Activated T-helper 1 cell treated with anti-CD3 and anti-CD28 coated beads, Interleukin-12 subunit alpha, Interleukin-12 subunit beta, Interleukin-2, Interleukin-4 antibody, amounts not matched to agents 30 ng/mL and 10 ng/mL and 1 ng/mL, durations not matched to agents 14 hours and 24 hours and 36 hours (primary cell): Measurements from ENCODE around the gene KLHL15. TPM values are rescaled to one million over a fixed set of nuclear protein-coding genes. Genes with fewer than 3 reads are reported as not detected.

Source experiments
- DNase-seq: peaks from one replicate; pipeline ENCODE4 v3.0.0; 2021; ENCODE audit warnings: low spot score
- H3K27ac Mint-ChIP-seq: one replicate; pipeline ENCODE4 v1.8.0; 2021; ENCODE audit warnings: mild to moderate bottlenecking, mixed read lengths
- H3K27me3 Mint-ChIP-seq: one replicate; pipeline ENCODE4 v1.8.0; 2022; ENCODE audit warnings: mild to moderate bottlenecking, moderate library complexity, mixed read lengths; ENCODE audit not compliant: insufficient read depth
- H3K36me3 Mint-ChIP-seq: one replicate; pipeline ENCODE4 v1.8.0; 2021; ENCODE audit warnings: low read depth, mixed read lengths
- H3K4me1 Mint-ChIP-seq: one replicate; pipeline ENCODE4 v1.8.0; 2021; ENCODE audit warnings: low read depth, mixed read lengths
- H3K4me3 Mint-ChIP-seq: one replicate; pipeline ENCODE4 v1.8.0; 2021; ENCODE audit warnings: mild to moderate bottlenecking, moderate library complexity, mixed read lengths
- H3K9me3 Mint-ChIP-seq: one replicate; pipeline ENCODE4 v1.8.0; 2021; ENCODE audit warnings: mixed read lengths
- intact Hi-C: fragments of 100-400 bp; cut with micrococcal nuclease; formaldehyde crosslinking; loops from one replicate; pipeline ENCODE4 v1.15.1; 2024
- total RNA-seq: library from RNA; stranded (reverse); gene quantifications from 2 replicates; pipeline ENCODE4 v1.2.3, GENCODE V29; 2022

The KLHL15 gene
- total RNA-seq, 1 donor from 2014 or later = 10.2 TPM

DNA sequence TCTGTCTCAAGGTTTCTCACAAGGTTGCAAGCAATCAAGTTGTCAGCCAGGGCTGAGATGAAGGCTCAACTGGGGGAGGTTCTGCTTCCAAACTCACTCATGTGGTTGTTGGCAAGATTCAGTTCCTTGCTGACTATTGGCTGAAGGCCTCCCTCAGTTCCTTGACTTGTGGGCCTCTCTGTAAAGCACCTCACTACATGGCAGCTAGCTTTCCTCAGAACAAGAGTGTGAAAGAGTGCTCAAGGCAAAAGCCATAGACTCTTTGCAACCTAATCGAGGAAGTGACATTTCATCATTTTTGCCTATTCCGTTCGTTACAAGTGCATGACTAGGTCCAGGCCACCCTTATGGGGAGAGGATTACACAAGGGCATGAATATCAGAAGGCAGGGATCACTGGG, 67.2 kb downstream of the KLHL15 start:
- Mint-ChIP-seq H3K4me3 (no peak overlapping the region), H3K36me3 (no peaks in the 10 kb centered on the region), H3K27ac (peak overlapping the region; percentile 67), H3K9me3 (no peaks in the 10 kb centered on the region), H3K27me3 (no peaks in the 10 kb centered on the region), H3K4me1 (peaks cover 8% of the 10 kb centered on the region)
- no peak for DNase-seq
- intact Hi-C loops = no loop called here

DNA sequence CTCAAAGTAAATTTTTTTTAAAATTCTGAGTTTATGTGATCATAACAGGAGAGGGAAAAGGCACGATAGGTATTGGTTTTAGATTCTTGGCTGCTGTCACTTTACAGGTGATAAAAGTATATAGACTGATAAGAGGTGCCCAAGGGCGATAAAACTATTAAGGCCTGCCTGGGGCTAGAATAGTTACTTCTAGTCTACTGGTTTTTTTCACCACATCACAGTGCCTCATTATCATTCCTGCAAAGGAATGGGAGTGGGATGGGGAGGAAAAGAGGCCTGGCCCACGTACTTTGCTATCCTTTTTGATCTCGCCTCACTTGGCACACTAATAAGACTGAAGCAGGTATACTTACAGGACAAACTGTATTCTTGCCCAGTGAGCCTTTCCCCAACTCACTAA, 72.6 kb downstream of the KLHL15 start:
- Mint-ChIP-seq H3K9me3 (no peaks in the 10 kb centered on the region), H3K36me3 (no peaks in the 10 kb centered on the region), H3K4me3 (no peak overlapping the region), H3K27me3 (no peaks in the 10 kb centered on the region), H3K4me1 (peaks cover 26% of the 10 kb centered on the region), H3K27ac (no peak overlapping the region)
- no peak for DNase-seq
- intact Hi-C loops = loop anchor here (5.0 kb wide), 3 partner anchors 33 to 212 kb away; partner anchors contain the start of genes ACOT9 and ZFX

- Mint-ChIP-seq H3K27ac (peak overlapping the region; percentile 95), H3K36me3 (no peaks in the 10 kb centered on the region), H3K27me3 (no peaks in the 10 kb centered on the region), H3K4me1 (peaks cover 24% of the 10 kb centered on the region), H3K9me3 (no peaks in the 10 kb centered on the region), H3K4me3 (peak overlapping the region; percentile 82)
- no peak for DNase-seq
- intact Hi-C loops = loop anchor here (1.0 to 5.0 kb wide), 8 partner anchors 33 to 212 kb away; partner anchors contain the start of genes ACOT9, CXorf58, EIF2S3 and SAT1
Observed at GRCh38 chrX:23953908-23954269, 73.1 kb downstream of the KLHL15 start.

DNA sequence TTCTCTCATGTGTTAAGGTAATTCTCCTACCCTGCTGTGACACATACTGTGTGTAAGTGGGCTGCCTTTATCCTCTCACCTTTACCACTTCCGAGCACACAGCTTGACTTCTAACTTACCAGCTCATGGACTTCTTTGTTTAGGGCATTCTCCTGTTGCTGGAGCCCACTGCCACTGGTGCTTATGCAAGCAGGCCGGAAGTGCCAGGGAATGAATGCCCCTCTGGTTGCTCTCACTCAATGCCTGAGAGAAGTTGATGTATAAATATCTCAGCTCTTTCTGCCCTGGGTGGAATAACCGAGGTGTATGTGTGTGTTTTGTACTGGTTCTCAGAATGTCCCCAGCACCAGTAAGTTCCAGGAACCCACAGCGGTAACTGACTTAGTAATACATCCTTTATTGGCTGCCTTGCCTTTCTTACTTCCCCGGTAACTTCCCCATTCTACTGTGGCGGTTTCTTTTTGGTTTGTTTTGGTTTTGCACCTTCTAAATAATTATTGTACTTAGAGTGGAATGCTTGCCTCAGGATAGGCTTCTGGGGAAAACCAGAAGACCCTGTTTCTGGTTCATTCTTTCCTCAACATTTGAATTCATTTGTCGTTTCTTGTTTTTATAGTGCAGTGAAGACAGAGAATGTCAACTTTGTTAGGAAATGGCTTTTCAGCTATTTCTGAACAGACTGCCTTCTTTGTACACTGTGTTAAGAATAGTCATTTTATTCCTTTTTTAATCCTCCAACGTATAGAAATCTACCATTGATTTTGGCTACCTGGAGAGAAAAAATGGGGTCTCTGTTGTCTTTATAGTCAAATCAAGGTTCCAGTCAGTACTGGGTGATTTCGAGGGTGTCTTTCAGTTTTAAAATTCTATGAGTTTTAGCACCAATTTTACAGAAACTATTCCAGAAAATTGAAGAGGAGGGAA, 73.7 kb downstream of the KLHL15 start:
- peak; percentile 45 for DNase-seq
- peaks cover 28% of the 10 kb centered on the region for H3K4me1 Mint-ChIP-seq
- no peaks in the 10 kb centered on the region for H3K36me3 Mint-ChIP-seq
- no peaks in the 10 kb centered on the region for H3K27me3 Mint-ChIP-seq
- peak overlapping the region; percentile 95 for H3K27ac Mint-ChIP-seq
- H3K4me3 Mint-ChIP-seq = peak overlapping the region; percentile 82
- no peaks in the 10 kb centered on the region for H3K9me3 Mint-ChIP-seq
- intact Hi-C loops = loop anchor here (1.0 to 5.0 kb wide), 8 partner anchors 34 to 211 kb away; partner anchors contain the start of genes ACOT9, CXorf58, EIF2S3 and SAT1

- no peak overlapping the region for H3K27ac Mint-ChIP-seq
- H3K4me1 Mint-ChIP-seq = peaks cover 32% of the 10 kb centered on the region
- no peaks in the 10 kb centered on the region for H3K27me3 Mint-ChIP-seq
- no peak for DNase-seq
- intact Hi-C loops = loop anchor here (2.0 to 5.0 kb wide), 4 partner anchors 35 to 210 kb away; partner anchors contain the start of genes ACOT9, SAT1 and ZFX
- H3K4me3 Mint-ChIP-seq = peak overlapping the region; percentile 60
- no peaks in the 10 kb centered on the region for H3K9me3 Mint-ChIP-seq
- H3K36me3 Mint-ChIP-seq = no peaks in the 10 kb centered on the region
Observed at GRCh38 chrX:23952391-23952790, 74.6 kb downstream of the KLHL15 start.

DNA sequence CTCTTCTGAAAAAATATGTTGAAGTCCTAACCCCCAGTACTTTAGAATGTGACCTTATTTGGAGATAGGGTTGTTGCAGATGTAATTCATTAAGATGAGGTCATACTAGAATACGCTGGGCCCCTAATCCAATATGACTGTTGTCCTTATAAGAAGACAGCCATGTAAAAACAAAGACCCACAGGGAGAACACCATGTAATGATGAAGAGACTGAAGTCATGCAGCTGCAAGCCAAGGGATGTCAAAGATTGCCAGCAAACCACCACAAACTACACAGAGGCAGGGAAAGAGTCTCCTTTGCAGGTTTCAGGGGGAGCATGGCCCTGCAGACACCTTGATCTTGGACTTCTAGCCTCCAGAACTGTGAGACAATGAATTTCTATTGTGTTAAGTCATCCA, 81.8 kb downstream of the KLHL15 start:
- no peaks in the 10 kb centered on the region for H3K9me3 Mint-ChIP-seq
- intact Hi-C loops = no loop called here
- DNase-seq = no peak

DNA sequence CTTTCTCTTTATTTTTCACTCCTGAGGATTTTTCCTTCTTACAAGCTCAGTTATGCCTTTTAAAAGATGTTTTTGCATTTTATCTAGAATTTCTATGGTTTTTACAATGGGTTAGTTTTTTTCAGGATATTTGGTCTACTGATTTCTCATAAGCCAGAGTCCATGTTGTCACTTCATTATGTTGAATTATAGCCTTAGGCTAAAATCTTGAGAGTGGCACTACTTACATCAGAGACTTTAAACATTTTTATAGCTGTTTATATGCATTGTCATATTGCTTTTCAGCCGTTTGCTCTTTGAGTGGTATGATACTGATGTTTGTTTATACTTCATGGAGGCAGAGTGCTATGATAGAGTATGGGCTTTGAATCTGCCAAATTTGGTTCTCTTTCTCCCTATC, 82.8 kb downstream of the KLHL15 start:
- peaks cover 4% of the 10 kb centered on the region for H3K36me3 Mint-ChIP-seq
- no peak overlapping the region for H3K4me3 Mint-ChIP-seq
- peaks cover 8% of the 10 kb centered on the region for H3K4me1 Mint-ChIP-seq
- intact Hi-C loops = no loop called here
- no peak overlapping the region for H3K27ac Mint-ChIP-seq
- no peaks in the 10 kb centered on the region for H3K9me3 Mint-ChIP-seq
- no peak for DNase-seq
- no peaks in the 10 kb centered on the region for H3K27me3 Mint-ChIP-seq

More for the DNA sequence above, 81.8 kb downstream of the KLHL15 start:
- peaks cover 11% of the 10 kb centered on the region for H3K4me1 Mint-ChIP-seq
- peaks cover 4% of the 10 kb centered on the region for H3K36me3 Mint-ChIP-seq
- H3K27ac Mint-ChIP-seq = no peak overlapping the region
- H3K4me3 Mint-ChIP-seq = no peak overlapping the region
- no peaks in the 10 kb centered on the region for H3K27me3 Mint-ChIP-seq

- no peaks in the 10 kb centered on the region for H3K4me1 Mint-ChIP-seq
Observed at GRCh38 chrX:23939203-23939602, 87.8 kb downstream of the KLHL15 start.

GRCh38 chrX:23938690-23939089, 88.3 kb downstream of the KLHL15 start:
- Mint-ChIP-seq H3K4me3 (no peak overlapping the region), H3K27ac (no peak overlapping the region), H3K4me1 (no peaks in the 10 kb centered on the region), H3K36me3 (no peaks in the 10 kb centered on the region), H3K9me3 (no peaks in the 10 kb centered on the region), H3K27me3 (no peaks in the 10 kb centered on the region)
- DNase-seq = no peak
- intact Hi-C loops = no loop called here

More at GRCh38 chrX:23939203-23939602, 87.8 kb downstream of the KLHL15 start:
- no peaks in the 10 kb centered on the region for H3K36me3 Mint-ChIP-seq
- DNase-seq = no peak
- intact Hi-C loops = no loop called here
- no peak overlapping the region for H3K27ac Mint-ChIP-seq
- no peaks in the 10 kb centered on the region for H3K9me3 Mint-ChIP-seq
- H3K27me3 Mint-ChIP-seq = no peaks in the 10 kb centered on the region
- no peak overlapping the region for H3K4me3 Mint-ChIP-seq

DNA sequence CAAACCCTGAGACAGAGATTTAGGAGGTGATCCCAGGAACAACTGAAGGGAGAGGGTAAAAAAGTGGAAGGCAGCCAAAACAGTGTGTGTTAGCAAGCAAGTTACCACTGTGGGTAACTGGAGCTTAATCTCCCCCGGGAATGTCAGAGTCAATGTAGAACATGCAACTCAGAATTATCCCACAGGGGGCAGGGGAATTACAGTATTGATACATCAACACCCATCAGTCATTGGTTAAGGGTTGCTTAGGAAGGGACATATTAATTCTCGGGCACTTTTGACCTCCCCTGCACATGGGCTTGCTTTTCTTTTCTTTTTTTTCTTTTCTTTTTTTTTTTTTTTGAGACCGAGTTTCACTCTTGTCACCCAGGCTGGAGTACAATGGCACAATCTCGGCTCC, 89.9 kb downstream of the KLHL15 start:
- no peaks in the 10 kb centered on the region for H3K36me3 Mint-ChIP-seq
- H3K27ac Mint-ChIP-seq = no peak overlapping the region
- peaks cover 4% of the 10 kb centered on the region for H3K4me1 Mint-ChIP-seq
- H3K9me3 Mint-ChIP-seq = no peaks in the 10 kb centered on the region
- H3K4me3 Mint-ChIP-seq = no peak overlapping the region
- DNase-seq = no peak
- no peaks in the 10 kb centered on the region for H3K27me3 Mint-ChIP-seq
- intact Hi-C loops = no loop called here

DNA sequence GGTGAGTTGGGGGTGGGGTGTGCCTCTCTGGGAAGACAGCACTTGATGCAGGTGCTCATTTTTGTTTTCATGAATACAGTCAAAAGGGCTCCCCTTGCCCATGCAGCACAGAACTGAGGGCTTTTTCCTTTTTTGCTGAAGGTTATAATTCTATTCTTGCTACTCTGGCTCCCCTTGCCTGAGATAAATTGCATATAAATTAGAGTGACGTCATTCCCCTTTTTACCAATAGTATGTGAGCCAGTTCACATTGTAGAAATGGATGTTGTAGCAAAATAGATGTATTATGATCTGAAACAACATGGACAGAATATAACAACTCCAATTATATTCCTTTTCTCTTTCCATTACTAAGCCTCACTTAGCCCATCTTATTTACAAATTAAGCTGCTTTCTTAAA, 90.8 kb downstream of the KLHL15 start:
- DNase-seq = no peak
- Mint-ChIP-seq H3K4me1 (peaks cover 12% of the 10 kb centered on the region), H3K9me3 (no peaks in the 10 kb centered on the region), H3K4me3 (no peak overlapping the region), H3K27me3 (no peaks in the 10 kb centered on the region), H3K36me3 (no peaks in the 10 kb centered on the region), H3K27ac (no peak overlapping the region)
- intact Hi-C loops = no loop called here

GRCh38 chrX:23935106-23935505, 91.9 kb downstream of the KLHL15 start:
- H3K27ac Mint-ChIP-seq = no peak overlapping the region
- no peaks in the 10 kb centered on the region for H3K36me3 Mint-ChIP-seq
- no peak for DNase-seq
- peaks cover 17% of the 10 kb centered on the region for H3K4me1 Mint-ChIP-seq
- H3K27me3 Mint-ChIP-seq = no peaks in the 10 kb centered on the region
- H3K9me3 Mint-ChIP-seq = no peaks in the 10 kb centered on the region
- intact Hi-C loops = no loop called here
- H3K4me3 Mint-ChIP-seq = no peak overlapping the region
